GM21515 (cell line): ENCODE measurements around the gene SFMBT2.
"Not testable (repeated sequence)": the region's sequence is repeated elsewhere in the genome, so short reads cannot be mapped to it uniquely, and the experiment has no call there.

Experiments
- ATAC-seq: cut with Tn5 transposase; IDR thresholded peaks from one replicate; pipeline ENCODE4 v1.9.1; 2021; ENCODE audit not compliant: unreplicated experiment

Gene SFMBT2

GRCh38 chr10:7235376-7235775 lies 175.5 kb downstream of the SFMBT2 start:
- no peak for ATAC-seq

- ATAC-seq = no peak
These were observed 176.7 kb downstream of the SFMBT2 start for GRCh38 chr10:7234109-7234508.

GRCh38 chr10:7233259-7233991 lies 177.4 kb downstream of the SFMBT2 start:
- ATAC-seq = no peak

GRCh38 chr10:7231509-7232414 lies 179.1 kb downstream of the SFMBT2 start:
- ATAC-seq = no peak

GRCh38 chr10:7230951-7231350 lies 179.9 kb downstream of the SFMBT2 start:
- ATAC-seq = no peak

GRCh38 chr10:7230036-7230435 lies 180.8 kb downstream of the SFMBT2 start:
- no peak for ATAC-seq

GRCh38 chr10:7225133-7225532 lies 185.7 kb downstream of the SFMBT2 start:
- ATAC-seq = no peak

- no peak for ATAC-seq
These were observed 191.9 kb downstream of the SFMBT2 start for GRCh38 chr10:7218968-7219367.

- ATAC-seq = not testable (repeated sequence)
These were observed 198.1 kb downstream of the SFMBT2 start for GRCh38 chr10:7212696-7213095.

GRCh38 chr10:7211857-7212577 lies 198.8 kb downstream of the SFMBT2 start:
- ATAC-seq = no peak

- no peak for ATAC-seq
These were observed 200.3 kb downstream of the SFMBT2 start for GRCh38 chr10:7210516-7210915.

- ATAC-seq = no peak
These were observed 201.4 kb downstream of the SFMBT2 start for GRCh38 chr10:7209458-7209857.

- ATAC-seq = no peak
These were observed 204.3 kb downstream of the SFMBT2 start for GRCh38 chr10:7206412-7207100.

GRCh38 chr10:7205656-7206055 lies 205.2 kb downstream of the SFMBT2 start:
- ATAC-seq = no peak

GRCh38 chr10:7202793-7203355 lies 208.0 kb downstream of the SFMBT2 start:
- ATAC-seq = no peak

GRCh38 chr10:7199152-7199760 lies 211.6 kb downstream of the SFMBT2 start:
- ATAC-seq = no peak

- ATAC-seq = no peak
These were observed 214.6 kb downstream of the SFMBT2 start for GRCh38 chr10:7196284-7196683.

- no peak for ATAC-seq
These were observed 215.7 kb downstream of the SFMBT2 start for GRCh38 chr10:7195118-7195517.

GRCh38 chr10:7194571-7194970 lies 216.3 kb downstream of the SFMBT2 start:
- no peak for ATAC-seq

- no peak for ATAC-seq
These were observed 217.5 kb downstream of the SFMBT2 start for GRCh38 chr10:7193369-7193768.
